Prostate gland (tissue), 2 donors: ENCODE results near the gene ADH5. TPM values are rescaled to one million over a fixed set of nuclear protein-coding genes. Genes with fewer than 3 reads are reported as not detected.

Experiments used
- DNase-seq: peaks from one replicate; pipeline ENCODE4 v3.0.0-alpha.2; 2019; ENCODE audit warnings: low spot score
- H3K27ac ChIP-seq, 2 donors: fragments of 200-600 bp; sonication (generic); 2 replicates each; pipeline ENCODE4 v1.5.1; 2017 to 2019
- H3K27me3 ChIP-seq: fragments of 200-600 bp; sonication (generic); replicated peaks from 2 replicates; pipeline ENCODE4 v1.5.1; 2019; ENCODE audit not compliant: insufficient read depth
- H3K36me3 ChIP-seq, 2 donors: fragments of 200-600 bp; sonication (generic); 1 replicate in 1 of 2; 2 replicates in 1 of 2; pipeline versions ENCODE4 v1.5.1 to v1.8.1; 2017 to 2019
- H3K4me1 ChIP-seq: fragments of 200-600 bp; sonication (generic); replicated peaks from 2 replicates; pipeline ENCODE4 v1.5.1; 2019
- H3K4me3 ChIP-seq, 2 donors: fragments of 200-600 bp; sonication (generic); 2 replicates each; pipeline ENCODE4 v1.5.1; 2017 to 2019
- H3K9me3 ChIP-seq: fragments of 200-600 bp; sonication (generic); 2 replicates; pipeline ENCODE4 v1.5.1; 2017
- CTCF ChIP-seq, 4 experiments: fragments of 200-600 bp in 2 of 4; fragments of 450-650 bp in 2 of 4; sonication (generic) in 2 of 4; IDR thresholded peaks; 1 replicate in 3 of 4; 2 replicates in 1 of 4; pipeline ENCODE4 v1.5.1; 2016 to 2019; ENCODE audit warnings: antibody characterized with exemption in 4 of 4, mild to moderate bottlenecking in 2 of 4, moderate library complexity in 2 of 4
- POLR2A ChIP-seq: fragments of 450-650 bp; IDR thresholded peaks from one replicate; pipeline ENCODE4 v1.6.1; 2016; ENCODE audit warnings: antibody characterized with exemption, mild to moderate bottlenecking
- POLR2AphosphoS5 ChIP-seq: sonication (generic); formaldehyde crosslinking; IDR thresholded peaks from one replicate; pipeline ENCODE4 v1.6.1; 2017; ENCODE audit warnings: antibody characterized with exemption
- WGBS: methylation state at CpG from one replicate; pipeline ENCODE4 v1.1.5; 2018; 5-methylcytosine and 5-hydroxymethylcytosine counted together
- intact Hi-C: fragments of 100-400 bp; cut with DNase I; formaldehyde crosslinking; loops from one replicate; pipeline ENCODE4 v1.14.2; 2022
- total RNA-seq, 2 donors: library from RNA; depleted of rRNA; stranded (reverse); fragments of >200 nt; gene quantifications; one replicate each; pipeline ENCODE4 v1.1.0, GENCODE V29; 2016

ADH5 gene
- total RNA-seq, 2 donors from 2014 or later, result 127 to 149 TPM

- DNase-seq, result no peak
- H3K4me1 ChIP-seq, result no peaks in the 10 kb centered on the region
- no peaks in the 10 kb centered on the region for H3K36me3 ChIP-seq
- no peaks in the 10 kb centered on the region for H3K27me3 ChIP-seq
- intact Hi-C loops, result no loop called here
- H3K9me3 ChIP-seq, result no peaks in the 10 kb centered on the region
- H3K27ac ChIP-seq, result no peak overlapping the region
- 69% methylated on average over 3 of the region's 3 CpGs for WGBS
- no peak overlapping the region for H3K4me3 ChIP-seq
- TF ChIP-seq CTCF (IDR thresholded peaks at IDR 0.05) (no peak), POLR2A (no peak)
Observed at GRCh38 chr4:99029852-99030251, 58.7 kb downstream of the ADH5 start.

GRCh38 chr4:99029018-99029735, 59.4 kb downstream of the ADH5 start:
- 0% methylated on average over 1 of the region's 1 CpG for WGBS
- no peak overlapping the region for H3K27ac ChIP-seq
- H3K4me3 ChIP-seq, result no peak overlapping the region
- H3K27me3 ChIP-seq, result no peaks in the 10 kb centered on the region
- H3K36me3 ChIP-seq, result no peaks in the 10 kb centered on the region
- intact Hi-C loops, result no loop called here
- no peak for DNase-seq
- no peaks in the 10 kb centered on the region for H3K9me3 ChIP-seq
- TF ChIP-seq POLR2A, result no peak
- TF ChIP-seq POLR2AphosphoS5, result no peak
- TF ChIP-seq CTCF (IDR thresholded peaks at IDR 0.05), result no peak
- no peaks in the 10 kb centered on the region for H3K4me1 ChIP-seq

- no peak for TF ChIP-seq CTCF (IDR thresholded peaks at IDR 0.05)
- DNase-seq, result no peak
- H3K4me3 ChIP-seq, result no peak overlapping the region
- H3K27ac ChIP-seq, result no peak overlapping the region
- intact Hi-C loops, result no loop called here
- H3K4me1 ChIP-seq, result no peaks in the 10 kb centered on the region
- H3K27me3 ChIP-seq, result no peaks in the 10 kb centered on the region
- H3K9me3 ChIP-seq, result no peaks in the 10 kb centered on the region
- H3K36me3 ChIP-seq, result no peaks in the 10 kb centered on the region
Observed at GRCh38 chr4:99028187-99028586, 60.4 kb downstream of the ADH5 start.

- Histone ChIP-seq H3K9me3 (no peaks in the 10 kb centered on the region), H3K4me3 (no peak overlapping the region), H3K36me3 (no peaks in the 10 kb centered on the region), H3K27me3 (no peaks in the 10 kb centered on the region), H3K4me1 (no peaks in the 10 kb centered on the region), H3K27ac (no peak overlapping the region)
- TF ChIP-seq CTCF (IDR thresholded peaks at IDR 0.05), result no peak
- no peak for TF ChIP-seq POLR2AphosphoS5
- TF ChIP-seq POLR2A, result no peak
- 78% methylated on average over 2 of the region's 2 CpGs for WGBS
- intact Hi-C loops, result no loop called here
- no peak for DNase-seq
Observed at GRCh38 chr4:99027304-99027703, 61.3 kb downstream of the ADH5 start.

GRCh38 chr4:99025506-99025905, 63.1 kb downstream of the ADH5 start:
- no peak for DNase-seq
- no peak overlapping the region for H3K27ac ChIP-seq
- intact Hi-C loops, result no loop called here
- no peaks in the 10 kb centered on the region for H3K36me3 ChIP-seq
- H3K4me3 ChIP-seq, result no peak overlapping the region
- H3K9me3 ChIP-seq, result no peaks in the 10 kb centered on the region
- H3K4me1 ChIP-seq, result no peaks in the 10 kb centered on the region
- TF ChIP-seq POLR2A (no peak), CTCF (IDR thresholded peaks at IDR 0.05) (no peak), POLR2AphosphoS5 (no peak)
- 42% methylated on average over 1 of the region's 1 CpG for WGBS
- H3K27me3 ChIP-seq, result no peaks in the 10 kb centered on the region
